ENCODE data around the gene TULP4.
A peak's percentile ranks its signal among the peaks of the same experiment; 100 is the strongest.
"Not testable (repeated sequence)": the region's sequence is repeated elsewhere in the genome, so short reads cannot be mapped to it uniquely, and the experiment has no call there.

The TULP4 gene

GRCh38 chr6:158295976-158296853 lies 16.1 kb upstream of the TULP4 start:
- DNase-seq (ENCODE audit: low spot score) = not testable (repeated sequence)

GRCh38 chr6:158296854-158297324 lies 15.4 kb upstream of the TULP4 start:
- not testable (repeated sequence) for DNase-seq (ENCODE audit: low spot score)

- not testable (repeated sequence) for DNase-seq (ENCODE audit: low spot score)
Measured at GRCh38 chr6:158297657-158298056, 14.6 kb upstream of the TULP4 start.

- peak; percentile 34 for DNase-seq (ENCODE audit: low spot score)
Measured at GRCh38 chr6:158300306-158301143, 11.7 kb upstream of the TULP4 start.

DNA sequence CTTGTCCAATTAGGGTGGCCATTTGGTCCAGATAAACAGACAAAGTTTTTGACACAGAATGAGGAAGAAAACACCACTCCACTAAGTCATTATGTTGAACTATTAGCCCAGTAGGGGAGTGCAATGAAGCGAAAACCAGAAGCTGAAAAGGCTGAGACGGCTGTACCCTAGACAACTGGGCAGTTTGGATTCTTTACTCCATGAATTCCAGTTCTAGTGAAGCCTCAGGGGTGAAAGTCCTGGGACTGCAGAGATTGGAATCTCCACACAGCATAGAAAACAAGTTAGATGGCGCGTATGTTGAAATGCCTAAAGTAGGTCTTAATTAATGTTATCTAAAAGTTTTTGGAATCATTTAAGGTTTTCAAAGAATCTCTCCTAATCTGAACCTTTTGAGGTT lies 10.7 kb upstream of the TULP4 start:
- not testable (repeated sequence) for DNase-seq (ENCODE audit: low spot score)

GRCh38 chr6:158302195-158302796 lies 10.0 kb upstream of the TULP4 start:
- not testable (repeated sequence) for DNase-seq (ENCODE audit: low spot score)

DNA sequence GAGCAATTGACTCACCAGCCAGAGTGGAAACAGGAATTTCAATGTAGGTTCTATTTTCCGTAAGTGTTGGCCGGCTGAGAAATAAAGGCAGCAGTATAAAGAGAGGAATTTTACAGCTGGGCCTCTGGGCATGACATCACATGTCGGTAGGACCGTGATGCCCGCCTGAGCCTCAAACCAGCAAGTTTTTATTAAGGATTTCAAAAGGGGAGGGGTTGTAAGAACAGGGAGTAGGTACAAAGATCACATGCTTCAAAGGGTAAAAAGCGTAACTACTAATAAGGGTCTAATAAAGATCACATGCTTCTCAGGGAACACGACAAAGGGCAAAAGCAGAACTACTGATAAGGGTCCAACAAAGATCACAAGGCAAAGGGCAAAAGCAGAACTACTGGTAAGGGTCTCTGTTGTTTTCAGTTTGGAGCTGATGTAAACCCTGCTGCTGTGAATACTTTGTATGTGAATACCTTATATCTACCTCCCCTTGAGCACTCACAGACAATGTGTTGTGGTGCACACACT lies 9.0 kb upstream of the TULP4 start:
- DNase-seq (ENCODE audit: low spot score) = no peak

GRCh38 chr6:158304254-158304653 lies 8.0 kb upstream of the TULP4 start:
- DNase-seq (ENCODE audit: low spot score) = no peak

- no peak for DNase-seq (ENCODE audit: low spot score)
Measured at GRCh38 chr6:158309814-158310213, 2.5 kb upstream of the TULP4 start.

DNA sequence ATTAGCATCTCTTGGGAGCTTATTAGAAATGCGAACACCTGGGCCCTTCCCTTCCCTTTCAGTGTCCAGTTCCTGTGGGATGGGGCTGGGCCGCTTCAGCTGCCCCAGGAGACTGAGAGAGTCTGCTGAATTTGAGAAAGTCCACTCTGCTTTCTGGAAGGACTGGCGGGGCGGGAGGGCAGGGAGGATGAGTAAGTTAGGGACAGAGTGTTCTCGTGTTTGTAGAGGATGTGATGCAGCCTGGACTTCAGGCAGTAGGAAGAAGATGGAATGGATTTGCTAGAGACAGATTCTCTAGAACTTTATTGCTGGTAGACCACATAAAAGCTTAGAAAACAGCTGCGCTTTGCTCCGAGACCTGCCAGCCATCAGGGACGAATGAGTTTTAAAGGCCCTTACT lies 1.1 kb upstream of the TULP4 start:
- DNase-seq (ENCODE audit: low spot score) = no peak

DNA sequence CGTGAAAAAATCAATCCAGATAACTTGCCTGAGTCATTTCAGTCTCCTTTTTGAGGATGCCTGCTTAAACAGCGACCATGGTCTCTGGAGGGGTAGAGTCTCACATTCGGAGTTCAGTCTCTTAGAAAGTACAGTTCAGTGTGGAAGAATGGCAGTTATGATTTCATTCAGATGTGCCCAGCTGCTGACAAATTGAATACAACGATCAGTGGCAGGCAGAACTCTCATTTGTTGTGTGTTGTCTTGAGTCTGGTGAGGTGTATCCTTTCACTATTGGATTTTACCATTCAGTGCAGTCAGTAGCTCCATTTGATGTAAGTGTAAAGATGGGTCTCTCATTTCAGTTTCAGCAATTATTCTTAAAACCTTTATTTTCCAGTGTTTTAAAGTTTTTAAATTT lies 639 bp upstream of the TULP4 start:
- DNase-seq (ENCODE audit: low spot score) = no peak

- no peak for DNase-seq (ENCODE audit: low spot score)
Measured at GRCh38 chr6:158312672-158313397, 570 bp downstream of the TULP4 start.

DNA sequence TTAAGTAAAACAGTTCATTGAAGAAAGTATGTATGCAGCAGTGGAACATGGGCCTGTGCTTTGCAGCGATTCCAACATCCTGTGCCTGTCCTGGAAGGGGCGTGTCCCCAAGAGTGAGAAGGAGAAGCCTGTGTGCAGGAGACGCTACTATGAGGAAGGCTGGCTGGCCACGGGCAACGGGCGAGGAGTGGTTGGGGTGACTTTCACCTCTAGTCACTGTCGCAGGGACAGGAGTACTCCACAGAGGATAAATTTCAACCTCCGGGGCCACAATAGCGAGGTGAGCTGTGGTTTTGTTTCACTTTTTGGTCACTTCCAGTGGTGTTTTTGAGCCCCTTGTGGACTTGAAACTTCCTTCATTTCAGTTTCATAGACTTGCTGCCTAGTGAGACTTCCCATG lies 1.7 kb downstream of the TULP4 start:
- DNase-seq (ENCODE audit: low spot score) = no peak

DNA sequence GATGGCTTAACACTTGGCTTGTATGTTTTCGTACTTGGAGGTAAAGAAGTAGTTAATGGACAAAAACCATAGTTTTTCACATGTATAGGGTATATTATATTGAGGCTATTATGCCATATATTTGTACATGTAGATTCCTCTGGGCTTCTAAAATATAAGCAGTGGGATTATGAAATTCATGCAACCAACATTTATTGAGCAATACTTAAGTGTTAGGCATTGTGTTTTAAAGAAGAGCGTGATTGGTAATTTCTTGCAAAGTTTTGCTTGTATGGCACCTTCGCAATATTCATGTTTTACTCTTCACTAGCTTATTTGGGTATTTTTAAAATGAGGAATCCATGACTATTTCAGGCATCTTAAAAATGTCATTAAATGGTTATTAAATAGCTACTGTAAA lies 2.5 kb downstream of the TULP4 start:
- no peak for DNase-seq (ENCODE audit: low spot score)

DNA sequence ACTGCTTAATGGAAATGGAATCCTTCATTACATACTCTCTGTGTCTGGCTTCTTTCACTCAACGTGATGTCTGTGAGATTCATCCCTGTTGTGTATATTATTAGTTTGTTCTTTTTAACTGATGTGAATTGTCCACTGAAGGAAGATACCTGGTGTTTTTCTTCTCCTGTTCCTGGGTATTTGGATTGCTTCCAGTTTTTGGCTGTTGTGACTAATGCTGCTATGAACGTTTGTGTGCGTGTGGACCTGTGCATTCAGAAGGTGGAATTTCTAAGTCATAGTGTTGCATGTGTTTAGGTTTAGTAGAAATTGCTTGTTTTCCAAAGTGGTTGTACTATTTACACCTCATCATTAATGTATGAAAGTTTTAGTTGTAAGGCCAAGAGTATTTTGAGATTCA lies 3.8 kb downstream of the TULP4 start:
- peak; percentile 12 for DNase-seq (ENCODE audit: low spot score)

DNA sequence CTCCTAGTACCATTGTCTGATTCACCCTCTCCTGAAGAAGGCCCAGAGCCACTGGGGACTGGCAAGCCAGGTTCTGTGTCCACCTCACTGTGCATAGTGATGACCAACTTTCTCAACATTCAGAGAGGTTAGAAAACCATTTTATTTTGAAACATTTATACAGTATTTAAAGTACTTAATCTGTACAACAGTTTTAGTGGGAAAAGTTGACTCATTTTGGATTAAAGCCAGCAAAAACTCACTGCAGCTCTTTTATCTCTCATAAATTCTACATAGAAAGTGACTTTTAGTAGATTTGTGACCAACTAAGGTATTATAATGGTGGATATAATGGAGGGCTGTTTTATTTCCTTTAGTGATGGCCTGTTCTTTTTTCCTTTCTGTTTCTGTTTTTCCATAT lies 9.7 kb downstream of the TULP4 start:
- peak; percentile 18 for DNase-seq (ENCODE audit: low spot score)

- no peak for DNase-seq (ENCODE audit: low spot score)
Measured at GRCh38 chr6:158322400-158322723, 10.1 kb downstream of the TULP4 start.

DNA sequence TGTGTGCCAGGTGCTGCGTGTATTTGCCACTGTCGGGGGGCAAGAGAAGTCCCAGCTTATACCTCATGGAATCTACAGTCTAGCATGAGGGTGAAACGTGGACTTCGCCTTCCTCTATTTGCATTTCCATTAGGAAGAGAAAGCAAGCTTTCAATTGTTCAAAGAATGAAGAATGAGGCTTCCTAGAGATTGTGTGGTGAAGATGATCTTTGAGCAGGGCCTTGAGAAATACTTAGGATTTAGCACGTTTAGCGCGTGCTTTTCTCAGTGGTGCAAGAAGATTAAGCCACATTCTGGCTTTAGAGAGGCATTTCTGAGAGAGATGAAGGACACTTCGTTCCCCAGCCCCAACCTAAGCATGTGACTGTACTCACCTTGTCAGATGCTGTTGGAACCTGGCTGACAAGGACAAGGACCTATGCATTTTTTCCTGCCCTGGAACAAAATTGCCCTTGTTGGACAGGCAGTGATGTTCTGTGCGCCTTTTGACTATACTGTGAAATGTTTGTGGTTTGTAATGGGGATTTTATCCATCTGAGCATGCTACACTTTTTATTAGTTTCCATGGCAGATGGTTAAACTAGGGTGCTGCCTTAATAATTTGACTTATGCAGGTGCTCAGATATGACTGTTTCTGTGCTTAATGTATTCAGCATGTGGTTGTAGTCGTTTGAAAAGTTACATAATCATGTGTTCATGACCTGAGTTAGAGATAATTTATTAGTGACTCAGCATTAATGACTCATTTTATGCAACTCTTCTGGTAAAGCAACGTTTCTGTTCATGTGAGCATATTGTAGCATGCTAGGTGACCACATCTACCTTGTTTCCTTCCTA lies 10.7 kb downstream of the TULP4 start:
- peak; percentile 30 for DNase-seq (ENCODE audit: low spot score)

DNA sequence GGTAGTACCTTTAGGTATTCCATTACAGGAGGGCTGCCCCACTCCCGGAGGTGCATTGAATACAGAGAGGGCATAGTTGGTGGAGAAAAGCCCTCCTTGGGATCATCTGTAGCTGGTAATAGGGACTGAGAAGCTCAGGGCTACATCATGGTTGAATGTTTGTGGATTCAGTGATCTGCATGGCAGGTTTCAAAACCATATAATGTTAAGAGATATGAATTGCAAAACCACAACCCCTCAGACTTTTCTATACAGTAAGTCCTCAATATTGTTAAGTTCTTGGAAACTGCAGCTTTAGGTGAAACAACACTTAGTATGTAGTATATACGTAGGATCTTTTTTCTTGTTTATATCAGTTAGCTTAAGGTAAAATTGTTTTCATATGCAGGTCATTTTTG lies 11.3 kb downstream of the TULP4 start:
- no peak for DNase-seq (ENCODE audit: low spot score)

GRCh38 chr6:158324136-158324535 lies 11.9 kb downstream of the TULP4 start:
- no peak for DNase-seq (ENCODE audit: low spot score)

DNA sequence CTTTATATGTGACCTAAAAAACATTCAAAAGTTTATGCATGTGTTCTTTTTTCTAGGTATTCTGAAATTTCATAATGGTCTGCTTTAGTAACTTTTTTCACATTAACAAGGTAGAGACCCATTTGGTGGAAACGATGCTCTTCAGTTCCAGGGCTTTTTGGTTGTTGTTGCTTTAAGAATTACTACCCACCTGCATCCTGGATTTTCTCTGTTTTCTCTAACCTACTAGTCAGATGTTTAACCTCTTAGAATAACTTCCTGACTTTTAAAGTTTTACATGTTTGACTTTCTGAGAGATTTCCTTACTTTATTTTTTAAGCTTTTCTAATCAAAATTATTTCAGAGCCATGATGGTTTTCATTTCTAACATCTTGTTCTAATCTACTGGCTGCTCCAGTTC lies 14.9 kb downstream of the TULP4 start:
- DNase-seq (ENCODE audit: low spot score) = no peak

Data from RKO (cell line).